Right atrium auricular region (tissue), 2 donors: ENCODE data around the gene GRB10. TPM values are rescaled to one million over a fixed set of nuclear protein-coding genes. Genes with fewer than 3 reads are reported as not detected.

Experiments
- DNase-seq: peaks from one replicate; pipeline ENCODE4 v3.0.0-alpha.2; 2019; ENCODE audit warnings: low spot score
- H3K27ac ChIP-seq, 2 donors: fragments of 200-600 bp; sonication (generic); 1 replicate in 1 of 2; 2 replicates in 1 of 2; pipeline ENCODE4 v1.5.1; 2016 to 2019
- H3K27me3 ChIP-seq, 2 donors: fragments of 200-600 bp; sonication (generic); one replicate each; pipeline versions ENCODE4 v1.5.1 to v1.6.0; 2017 to 2019
- H3K36me3 ChIP-seq: fragments of 200-600 bp; sonication (generic); one replicate; pipeline ENCODE4 v1.5.1; 2016
- H3K4me1 ChIP-seq, 2 donors: fragments of 200-600 bp; sonication (generic); one replicate each; pipeline versions ENCODE4 v1.5.1 to v1.6.0; 2017 to 2019
- H3K4me3 ChIP-seq, 2 donors: fragments of 200-600 bp; sonication (generic); 1 replicate in 1 of 2; 2 replicates in 1 of 2; pipeline ENCODE4 v1.5.1; 2017 to 2019; ENCODE audit warnings: mild to moderate bottlenecking in 1 of 2, moderate library complexity in 1 of 2
- H3K9me3 ChIP-seq, 2 donors: fragments of 200-600 bp; sonication (generic); one replicate each; pipeline ENCODE4 v1.5.1; 2019
- CTCF ChIP-seq, 2 donors: fragments of 200-600 bp; sonication (generic); IDR thresholded peaks; one replicate each; pipeline ENCODE4 v1.5.1; 2019; ENCODE audit warnings: antibody characterized with exemption in 2 of 2
- total RNA-seq, 2 donors: library from RNA; depleted of rRNA; stranded (reverse); fragments of >200 nt; gene quantifications; one replicate each; pipeline ENCODE4 v1.1.0, GENCODE V29; 2016

Gene GRB10
- total RNA-seq, 2 donors from 2014 or later, result 36.5 to 39.0 TPM

GRCh38 chr7:50788382-50788781 is 5.7 kb upstream of the GRB10 start:
- Histone ChIP-seq H3K9me3 (no peaks in the 10 kb centered on the region), H3K27ac (no peak overlapping the region), H3K4me1 (peaks cover 0 to 69% of the 10 kb centered on the region in 2 donors), H3K27me3 (no peaks in the 10 kb centered on the region), H3K36me3 (no peaks in the 10 kb centered on the region), H3K4me3 (no peak overlapping the region)
- no peak for DNase-seq
- no peak for TF ChIP-seq CTCF (IDR thresholded peaks at IDR 0.05)

- no peak overlapping the region for H3K27ac ChIP-seq
These were observed 5.1 kb upstream of the GRB10 start for GRCh38 chr7:50787825-50788224.

GRCh38 chr7:50785346-50785745 is 2.6 kb upstream of the GRB10 start:
- H3K27me3 ChIP-seq, result no peaks in the 10 kb centered on the region
- no peak overlapping the region for H3K4me3 ChIP-seq
- no peak for DNase-seq
- no peak overlapping the region for H3K27ac ChIP-seq
- no peak for TF ChIP-seq CTCF (IDR thresholded peaks at IDR 0.05)
- H3K36me3 ChIP-seq, result no peaks in the 10 kb centered on the region
- H3K9me3 ChIP-seq, result no peaks in the 10 kb centered on the region
- peaks cover 0 to 73% of the 10 kb centered on the region in 2 donors for H3K4me1 ChIP-seq

More at GRCh38 chr7:50787825-50788224, 5.1 kb upstream of the GRB10 start:
- DNase-seq, result no peak
- H3K9me3 ChIP-seq, result no peaks in the 10 kb centered on the region
- no peaks in the 10 kb centered on the region for H3K27me3 ChIP-seq
- H3K4me3 ChIP-seq, result no peak overlapping the region
- no peaks in the 10 kb centered on the region for H3K36me3 ChIP-seq
- TF ChIP-seq CTCF (IDR thresholded peaks at IDR 0.05), result no peak
- peaks cover 0 to 72% of the 10 kb centered on the region in 2 donors for H3K4me1 ChIP-seq

GRCh38 chr7:50783801-50784507 is 1.3 kb upstream of the GRB10 start:
- H3K4me3 ChIP-seq, result no peak overlapping the region
- no peak for TF ChIP-seq CTCF (IDR thresholded peaks at IDR 0.05)
- no peak overlapping the region for H3K27ac ChIP-seq
- no peak for DNase-seq
- H3K4me1 ChIP-seq, result peaks cover 0 to 64% of the 10 kb centered on the region in 2 donors
- no peaks in the 10 kb centered on the region for H3K9me3 ChIP-seq
- no peaks in the 10 kb centered on the region for H3K36me3 ChIP-seq
- H3K27me3 ChIP-seq, result no peaks in the 10 kb centered on the region

GRCh38 chr7:50783303-50783702 is 607 bp upstream of the GRB10 start:
- no peak for DNase-seq
- TF ChIP-seq CTCF (IDR thresholded peaks at IDR 0.05), result no peak
- Histone ChIP-seq H3K4me3 (peak overlapping the region; percentile 44 to 60), H3K36me3 (no peaks in the 10 kb centered on the region), H3K27me3 (no peaks in the 10 kb centered on the region), H3K27ac (peak overlapping the region in 1 of 2 donors; percentile 61), H3K4me1 (peaks cover 0 to 64% of the 10 kb centered on the region in 2 donors), H3K9me3 (no peaks in the 10 kb centered on the region)
